A549 (cell line): ENCODE measurements around the gene TYMS. TPM values are rescaled to one million over a fixed set of nuclear protein-coding genes. Genes with fewer than 3 reads are reported as not detected.

Experiments
- ATAC-seq, 2 experiments: fragments of 200-7000 bp in 1 of 2; fragments of >200 bp in 1 of 2; cut with Nextera tagmentation in 1 of 2; cut with Tn5 transposase in 1 of 2; 3 replicates each; pipeline versions ENCODE4 v1.8.0 to v1.9.1; 2018 to 2020; ENCODE audit warnings: mild to moderate bottlenecking in 1 of 2, moderate library complexity in 1 of 2
- CTCF ChIA-PET: fragments of 300-600 bp; sonication (Branson Sonifier 250); formaldehyde crosslinking; extraction: SDS; loops from one replicate; lab custom pipeline; 2021; ENCODE audit warnings: antibody characterized with exemption, inconsistent platforms; lab: Yijun Ruan, JAX
- POLR2A ChIA-PET: fragments of 350-600 bp; formaldehyde crosslinking; extraction: SDS; loops from one replicate; lab custom pipeline; 2021; ENCODE audit warnings: antibody characterized with exemption, inconsistent platforms; lab: Yijun Ruan, JAX
- DNase-seq, 2 experiments: peaks; one replicate each; pipeline versions ENCODE4 v3.0.0 to v3.0.0-alpha.2; 2011 to 2016; ENCODE audit warnings: low read depth in 1 of 2, low spot score in 1 of 2
- FAIRE-seq: peaks from 2 replicates; lab custom pipeline; 2011; peaks lifted over from hg19 to GRCh38; lab: Jason Lieb, UNC
- H3K27ac ChIP-seq, 2 experiments: fragments of >200 bp; sonication (Bioruptor Twin); formaldehyde crosslinking; 3 replicates each; pipeline ENCODE4 v1.5.1; 2016 to 2017
- H3K4me1 ChIP-seq: fragments of >200 bp; sonication (Bioruptor Twin); formaldehyde crosslinking; 3 replicates; pipeline ENCODE4 v1.6.1; 2016
- H3K4me2 ChIP-seq: fragments of >200 bp; sonication (Bioruptor Twin); formaldehyde crosslinking; 3 replicates; pipeline ENCODE4 v1.6.1; 2016
- H3K4me3 ChIP-seq: fragments of >200 bp; sonication (Bioruptor Twin); formaldehyde crosslinking; 3 replicates; pipeline ENCODE4 v1.5.1; 2016
- H3K9me3 ChIP-seq: fragments of >200 bp; sonication (Bioruptor Twin); formaldehyde crosslinking; 3 replicates; pipeline ENCODE4 v1.6.1; 2016
- BHLHE40 ChIP-seq: IDR thresholded peaks from 2 replicates; pipeline ENCODE4 v1.6.1; 2012; ENCODE audit warnings: low read depth, low read length, inconsistent platforms
- CBX2 ChIP-seq: fragments of 200-600 bp; sonication (generic); IDR thresholded peaks from 2 replicates; pipeline ENCODE4 v1.6.1; 2016; ENCODE audit warnings: low read depth, mild to moderate bottlenecking, borderline replicate concordance
- CBX8 ChIP-seq: fragments of 200-600 bp; sonication (generic); IDR thresholded peaks from 2 replicates; pipeline ENCODE4 v1.6.1; 2016
- CEBPB ChIP-seq, 2 experiments: fragments of >200 bp in 1 of 2; sonication (Bioruptor Twin) in 1 of 2; formaldehyde crosslinking in 1 of 2; IDR thresholded peaks; 2 replicates each; pipeline ENCODE4 v1.6.1; 2012 to 2016
- CHD4 ChIP-seq: fragments of 200-600 bp; sonication (generic); IDR thresholded peaks from 2 replicates; pipeline ENCODE4 v1.6.1; 2016; ENCODE audit warnings: antibody characterized with exemption, mild to moderate bottlenecking, borderline replicate concordance
- EHMT2 ChIP-seq: fragments of 200-600 bp; sonication (generic); IDR thresholded peaks from 2 replicates; pipeline ENCODE4 v1.6.1; 2016; ENCODE audit warnings: antibody characterized with exemption, low read depth, mild to moderate bottlenecking, moderate library complexity
- ELK1 ChIP-seq: fragments of 150-350 bp; IDR thresholded peaks from 2 replicates; pipeline ENCODE4 v1.6.1; 2014; ENCODE audit warnings: low read depth, mild to moderate bottlenecking, low read length
- FOSB ChIP-seq: fragments of 250-450 bp; sonication (Bioruptor Pico); IDR thresholded peaks from 2 replicates; pipeline ENCODE4 v1.5.0; 2020; ENCODE audit warnings: mild to moderate bottlenecking, moderate library complexity
- FOSL2 ChIP-seq, 2 experiments: fragments of 450-650 bp in 1 of 2; fragments of >200 bp in 1 of 2; sonication (Bioruptor Twin) in 1 of 2; formaldehyde crosslinking; IDR thresholded peaks; 2 replicates each; pipeline versions ENCODE4 v1.5.0 to v1.6.1; 2016 to 2020; ENCODE audit warnings: mild to moderate bottlenecking in 1 of 2, moderate library complexity in 1 of 2
- GATA3 ChIP-seq: IDR thresholded peaks from 2 replicates; pipeline ENCODE4 v1.6.1; 2012; ENCODE audit warnings: borderline replicate concordance
- HDAC2 ChIP-seq: fragments of 200-600 bp; sonication (generic); IDR thresholded peaks from 2 replicates; pipeline ENCODE4 v1.6.1; 2016
- HEYL ChIP-seq: fragments of 250-450 bp; sonication (Bioruptor Pico); IDR thresholded peaks from 2 replicates; pipeline ENCODE4 v1.8.0; 2021; ENCODE audit warnings: mild to moderate bottlenecking, moderate library complexity
- HOXA7 ChIP-seq: fragments of 250-450 bp; sonication (Bioruptor Pico); IDR thresholded peaks from 2 replicates; pipeline ENCODE4 v1.5.0; 2020; ENCODE audit warnings: mild to moderate bottlenecking, moderate library complexity
- HOXB5 ChIP-seq: fragments of 250-450 bp; sonication (Bioruptor Pico); IDR thresholded peaks from 2 replicates; pipeline ENCODE4 v1.5.0; 2020; ENCODE audit warnings: mild to moderate bottlenecking, moderate library complexity
- MAZ ChIP-seq: fragments of 150-350 bp; IDR thresholded peaks from 2 replicates; pipeline ENCODE4 v1.6.1; 2014; ENCODE audit warnings: antibody characterized with exemption, low read depth, low read length, borderline replicate concordance
- NFE2L2 ChIP-seq: fragments of 150-350 bp; conservative IDR thresholded peaks from 2 replicates; pipeline ENCODE4 v1.6.1; 2014; ENCODE audit warnings: low read length
- RAD21 ChIP-seq, 2 experiments: fragments of >200 bp in 1 of 2; sonication (Bioruptor Twin) in 1 of 2; formaldehyde crosslinking in 1 of 2; IDR thresholded peaks in 1 of 2; conservative IDR thresholded peaks in 1 of 2; 2 replicates in 1 of 2; 3 replicates in 1 of 2; pipeline ENCODE4 v1.6.1; 2012 to 2018; ENCODE audit warnings: inconsistent platforms in 1 of 2
- RARB ChIP-seq: fragments of 250-450 bp; sonication (Bioruptor Pico); IDR thresholded peaks from 2 replicates; pipeline ENCODE4 v1.8.0; 2021; ENCODE audit warnings: mild to moderate bottlenecking, moderate library complexity
- RCOR1 ChIP-seq: fragments of 150-350 bp; IDR thresholded peaks from 2 replicates; pipeline ENCODE4 v1.6.1; 2014; ENCODE audit warnings: antibody characterized with exemption, low read length, low read depth
- REST ChIP-seq: fragments of 200-600 bp; sonication (generic); IDR thresholded peaks from 2 replicates; pipeline ENCODE4 v1.6.1; 2016; ENCODE audit warnings: antibody characterized with exemption, mild to moderate bottlenecking, moderate library complexity
- RFX5 ChIP-seq: fragments of 450-650 bp; IDR thresholded peaks from 2 replicates; pipeline ENCODE4 v1.7.1; 2014; ENCODE audit warnings: antibody characterized with exemption, mild to moderate bottlenecking, moderate library complexity
- ZSCAN20 ChIP-seq: fragments of 250-450 bp; sonication (Bioruptor Pico); IDR thresholded peaks from 2 replicates; pipeline ENCODE4 v1.8.0; 2022; ENCODE audit warnings: mild to moderate bottlenecking, moderate library complexity
- WGBS: methylation state at CpG from one replicate; pipeline ENCODE4 v1.1.6; 2017; ENCODE audit errors: missing lambda C conversion rate; 5-methylcytosine and 5-hydroxymethylcytosine counted together
- polyA plus RNA-seq, 4 experiments: library from polyadenylated mRNA; depleted of rRNA in 3 of 4; stranded (reverse); fragments of >200 nt; fragmentation: RNase III in 1 of 4; extraction: RNeasy Plus Mini Kit Qiagen cat#74134 plus additional on column Dnase treatment in 1 of 4; gene quantifications; 2 replicates in 3 of 4; 3 replicates in 1 of 4; pipeline ENCODE4 v1.2.3, GENCODE V29; 2011 to 2017

Gene TYMS
- polyA plus RNA-seq, 2 of the 4 experiments (the other 2 are of a cell fraction) = 118 to 173 TPM

GRCh38 chr18:652131-652530 is 5.3 kb upstream of the TYMS start:
- no peak for TF ChIP-seq CEBPB (IDR thresholded peaks at IDR 0.05)
- no peak for TF ChIP-seq RCOR1
- no peak for TF ChIP-seq BHLHE40
- TF ChIP-seq HEYL (CRISPR knock-in tag) = no peak
- no peak for TF ChIP-seq EHMT2
- TF ChIP-seq GATA3 = no peak
- no peak for TF ChIP-seq CBX8
- TF ChIP-seq HOXA7 (CRISPR knock-in tag) = no peak
- no peak for TF ChIP-seq NFE2L2
- TF ChIP-seq HDAC2 = no peak
- no peak for TF ChIP-seq RAD21 (conservative IDR thresholded peaks at IDR 0.05 in 1 of 2, IDR thresholded peaks at IDR 0.05 in 1 of 2)
- no peak for TF ChIP-seq HOXB5 (CRISPR knock-in tag)
- no peak for TF ChIP-seq ELK1
- no peak for TF ChIP-seq ZSCAN20 (CRISPR knock-in tag)
- no peak for TF ChIP-seq FOSL2 (IDR thresholded peaks at IDR 0.05)
- no peak for TF ChIP-seq FOSL2 (CRISPR knock-in tag; IDR thresholded peaks at IDR 0.05)
- no peak for TF ChIP-seq REST
- TF ChIP-seq CHD4 = no peak
- TF ChIP-seq RFX5 = no peak
- no peak for TF ChIP-seq RARB (CRISPR knock-in tag)
- TF ChIP-seq CBX2 = no peak
- FAIRE-seq (no peak), DNase-seq (no peak), ATAC-seq (no peak)
- H3K4me2 ChIP-seq = no peak overlapping the region
- no peaks in the 10 kb centered on the region for H3K9me3 ChIP-seq
- POLR2A ChIA-PET = no interaction called here
- H3K27ac ChIP-seq = no peak overlapping the region
- WGBS = 83% methylated on average over 4 of the region's 4 CpGs
- CTCF ChIA-PET = interaction anchor here (0.8 kb wide), 1 partner anchor 19 kb away, joined by 3 read pairs; no protein-coding TSS in a partner anchor
- peaks cover 12% of the 10 kb centered on the region; the same call in 2 of the 3 replicates for H3K4me1 ChIP-seq
- no peak overlapping the region for H3K4me3 ChIP-seq

GRCh38 chr18:653512-653911 is 3.9 kb upstream of the TYMS start:
- Histone ChIP-seq H3K4me1 (peaks cover 12% of the 10 kb centered on the region; the same call in 2 of the 3 replicates), H3K9me3 (no peaks in the 10 kb centered on the region), H3K27ac (no peak overlapping the region), H3K4me3 (no peak overlapping the region), H3K4me2 (no peak overlapping the region)
- ChIA-PET POLR2A (no interaction called here), CTCF (interaction anchor here (1.6 kb wide), 1 partner anchor 21 kb away, joined by 3 read pairs; no protein-coding TSS in a partner anchor)
- TF ChIP-seq MAZ = no peak
- TF ChIP-seq GATA3 = no peak
- no peak for TF ChIP-seq FOSB (CRISPR knock-in tag)
- WGBS = 82% methylated on average over 2 of the region's 2 CpGs
- no peak for DNase-seq
- ATAC-seq = no peak
- no peak for FAIRE-seq
